ENCODE measurements around the gene FGFBP3. TPM values are rescaled to one million over a fixed set of nuclear protein-coding genes. Genes with fewer than 3 reads are reported as not detected.
"Not testable (repeated sequence)": the region's sequence is repeated elsewhere in the genome, so short reads cannot be mapped to it uniquely, and the experiment has no call there.

The FGFBP3 gene
- total and polyA plus RNA-seq, 2 of the 4 experiments (the other 2 are of a cell fraction), result under 0.01 to 0.36 TPM

DNA sequence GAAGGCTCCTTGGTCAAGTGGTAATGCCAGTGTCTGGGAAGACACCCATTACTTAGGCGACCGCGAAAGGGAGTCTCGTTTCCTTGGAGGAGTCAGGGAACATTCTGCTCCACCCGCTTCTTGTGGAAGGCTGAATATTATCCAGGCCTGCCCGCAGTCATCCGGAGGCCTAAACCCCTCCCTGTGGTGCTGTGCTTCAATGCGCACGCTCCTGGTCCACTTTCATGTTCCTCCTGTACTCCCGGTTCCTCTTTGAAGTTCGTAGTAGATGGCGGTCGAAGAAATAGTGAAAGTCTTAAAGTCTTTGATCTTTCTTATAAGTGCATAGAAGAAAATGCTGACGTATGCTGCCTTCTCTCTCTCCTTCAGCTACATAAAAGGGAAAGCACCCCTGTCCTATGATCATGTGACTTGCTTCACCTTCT lies 15.0 kb downstream of the FGFBP3 start:
- not testable (repeated sequence) for H3K56ac ChIP-seq (ENCODE audit: extremely low read depth, insufficient read depth, low read length)

More for the DNA sequence above, 15.0 kb downstream of the FGFBP3 start:
- in situ Hi-C loops (cut with MboI; ENCODE audit: low sequenced_read_pairs); H3K4me1 ChIP-seq (ENCODE audit: control insufficient read depth, insufficient read depth, low read length); H3K9me3 ChIP-seq (ENCODE audit: control insufficient read depth, insufficient read depth, low read length); H2BK15ac ChIP-seq (ENCODE audit: low read depth, low read length); intact Hi-C loops (cut with micrococcal nuclease); POLR2A ChIA-PET (ENCODE audit: unreplicated experiment); H4K5ac ChIP-seq (ENCODE audit: low read depth, low read length); H3K14ac ChIP-seq (replicated peaks; ENCODE audit: low read depth, low read length); H3K36me3 ChIP-seq (ENCODE audit: control insufficient read depth, insufficient read depth, low read length); H4K8ac ChIP-seq (ENCODE audit: low read depth in 2 of 2, low read length in 2 of 2); H3K4me3 ChIP-seq (ENCODE audit: insufficient read depth, low read depth, low read length); H3K79me1 ChIP-seq (ENCODE audit: low read depth in 1 of 2, low read length in 2 of 2); H3K18ac ChIP-seq (ENCODE audit: low read depth, low read length); H4K91ac ChIP-seq (ENCODE audit: insufficient read depth, low read depth, low read length); H3K27ac ChIP-seq (ENCODE audit: insufficient read depth, low read length); H3K27me3 ChIP-seq (ENCODE audit: control insufficient read depth, insufficient read depth, low read length); H2AK5ac ChIP-seq (ENCODE audit: low read depth, low read length); H3K4ac ChIP-seq (ENCODE audit: low read depth, low read length); BruUV-seq (replicated peaks); H4K20me1 ChIP-seq (ENCODE audit: insufficient read depth, low read length); H3K9ac ChIP-seq (ENCODE audit: low read depth, low read length); H3K23ac ChIP-seq (ENCODE audit: low read depth, low read length); H3K4me2 ChIP-seq (ENCODE audit: low read depth, low read length); H2BK20ac ChIP-seq (ENCODE audit: low read depth, low read length); dilution Hi-C loops (cut with HindIII; ENCODE audit: low sequenced_read_pairs, unreplicated experiment); DNase-seq; H2AK9ac ChIP-seq (replicated peaks; ENCODE audit: low read depth, low read length, poor library complexity); ATAC-seq (ENCODE audit: low read depth); H2BK120ac ChIP-seq (ENCODE audit: low read depth, low read length); H3K9me1 ChIP-seq (ENCODE audit: insufficient read depth, low read length); H2BK5ac ChIP-seq (ENCODE audit: low read depth, low read length, poor library complexity, severe bottlenecking); H2AFZ ChIP-seq (replicated peaks; ENCODE audit: low read length, poor library complexity); CTCF ChIA-PET: not testable (repeated sequence)
- WGBS, 2 experiments (ENCODE audit: extremely low coverage in 2 of 2, insufficient read length in 1 of 2), result no CpG with 5 or more reads among the region's 14 CpGs

All from IMR-90 (cell line).